GM04503 (cell line): ENCODE results near the gene TSPYL6.

ENCODE experiments used
- DNase-seq: peaks from one replicate; pipeline ENCODE4 v3.0.0-alpha.2; 2012; ENCODE audit warnings: low read depth

Gene TSPYL6

GRCh38 chr2:54258166-54258565 lies 2.1 kb upstream of the TSPYL6 start:
- no peak for DNase-seq

GRCh38 chr2:54255230-54256090 lies 569 bp downstream of the TSPYL6 start:
- no peak for DNase-seq

GRCh38 chr2:54254180-54254579 lies 1.8 kb downstream of the TSPYL6 start:
- no peak for DNase-seq

- DNase-seq, result no peak
These were observed 6.4 kb downstream of the TSPYL6 start for GRCh38 chr2:54249629-54250028.

GRCh38 chr2:54247115-54247514 lies 8.9 kb downstream of the TSPYL6 start:
- DNase-seq, result no peak

- DNase-seq, result peak; percentile 30
These were observed 15.2 kb downstream of the TSPYL6 start for GRCh38 chr2:54240515-54241469.

GRCh38 chr2:54239427-54239826 lies 16.6 kb downstream of the TSPYL6 start:
- peak; percentile 64 for DNase-seq

GRCh38 chr2:54237428-54237827 lies 18.6 kb downstream of the TSPYL6 start:
- DNase-seq, result no peak

- DNase-seq, result no peak
These were observed 22.0 kb downstream of the TSPYL6 start for GRCh38 chr2:54233832-54234649.

GRCh38 chr2:54228945-54229344 lies 27.1 kb downstream of the TSPYL6 start:
- DNase-seq, result no peak

- DNase-seq, result no peak
These were observed 28.2 kb downstream of the TSPYL6 start for GRCh38 chr2:54227798-54228197.

- DNase-seq, result no peak
These were observed 29.8 kb downstream of the TSPYL6 start for GRCh38 chr2:54226260-54226659.

GRCh38 chr2:54224997-54225396 lies 31.0 kb downstream of the TSPYL6 start:
- no peak for DNase-seq

- no peak for DNase-seq
These were observed 42.9 kb downstream of the TSPYL6 start for GRCh38 chr2:54213082-54213481.

GRCh38 chr2:54212456-54212855 lies 43.6 kb downstream of the TSPYL6 start:
- peak; percentile 89 for DNase-seq

GRCh38 chr2:54209379-54209778 lies 46.6 kb downstream of the TSPYL6 start:
- DNase-seq, result no peak

- peak; percentile 17 for DNase-seq
These were observed 47.4 kb downstream of the TSPYL6 start for GRCh38 chr2:54208364-54209240.

GRCh38 chr2:54207666-54208195 lies 48.3 kb downstream of the TSPYL6 start:
- DNase-seq, result no peak

GRCh38 chr2:54206596-54206995 lies 49.4 kb downstream of the TSPYL6 start:
- peak; percentile 13 for DNase-seq

- no peak for DNase-seq
These were observed 51.6 kb downstream of the TSPYL6 start for GRCh38 chr2:54204476-54204875.
